ENCODE results near the gene HDAC4. TPM values are rescaled to one million over a fixed set of nuclear protein-coding genes. Genes with fewer than 3 reads are reported as not detected.

The HDAC4 gene
- total and polyA plus RNA-seq, 2 of the 8 experiments (the other 6 are each of a cell fraction or from before 2014, with no cell fraction given) = 15.4 to 31.5 TPM

DNA sequence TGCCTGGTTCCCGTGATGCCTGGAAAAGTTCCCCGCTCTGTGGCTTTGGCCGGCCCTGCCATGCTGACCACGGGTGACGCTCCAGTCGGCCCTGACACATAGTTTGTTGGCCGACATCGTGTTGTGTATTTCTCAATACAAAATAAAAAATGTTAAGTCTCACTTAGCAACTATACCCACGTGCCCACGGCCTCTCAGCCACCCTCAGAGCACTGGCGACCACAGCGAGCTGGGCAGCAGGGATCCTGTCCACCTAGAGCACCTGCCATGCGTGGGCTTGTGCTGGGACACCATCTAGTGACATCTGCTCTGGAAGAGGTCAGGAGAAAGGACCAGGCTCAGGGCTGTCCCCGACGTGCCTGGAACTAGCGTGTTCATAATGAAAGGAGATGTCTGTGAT, 261.7 kb downstream of the HDAC4 start:
- H2AK5ac ChIP-seq (ENCODE audit: low read depth, low read length) = no peak overlapping the region
- no peak overlapping the region for H2BK5ac ChIP-seq (ENCODE audit: low read depth, low read length)
- H3K56ac ChIP-seq (replicated peaks; ENCODE audit: insufficient read length, low read depth, low read length) = no peak overlapping the region
- H3K14ac ChIP-seq (ENCODE audit: insufficient read length) = no peak overlapping the region
- 96% methylated on average over 15 of the region's 16 CpGs; no CpG with 5 or more reads in 1 of the 2 experiments for WGBS, 2 experiments (ENCODE audit: extremely low coverage in 1 of 2, insufficient coverage in 1 of 2, insufficient read length in 1 of 2, insufficient replicate concordance in 2 of 2, low coverage in 1 of 2, low lambda C conversion rate in 2 of 2, missing lambda C conversion rate in 1 of 2)
- H3K79me1 ChIP-seq (ENCODE audit: low read depth, low read length) = no peaks in the 10 kb centered on the region
- FAIRE-seq (no peak), DNase-seq (ENCODE audit: low read depth in 1 of 2, low spot score in 2 of 2) (no peak)
- no peak overlapping the region for H3K4ac ChIP-seq (replicated peaks; ENCODE audit: insufficient read length, low read depth, low read length)
- H3K18ac ChIP-seq (ENCODE audit: extremely low read depth, low read length) = no peak overlapping the region
- H2BK20ac ChIP-seq (ENCODE audit: low read length) = no peak overlapping the region
- no peak overlapping the region for H4K91ac ChIP-seq (replicated peaks; ENCODE audit: insufficient read length, low read length)
- H3K4me1 ChIP-seq (replicated peaks in 1 of 4; ENCODE audit: control insufficient read depth in 3 of 4, insufficient read depth in 4 of 4, low read length in 3 of 4) = no peaks in the 10 kb centered on the region
- H2AFZ ChIP-seq (ENCODE audit: low read length) = no peak overlapping the region
- no peaks in the 10 kb centered on the region; a peak in 1 of 4 replicates for H3K9me3 ChIP-seq (ENCODE audit: insufficient read depth in 2 of 2, low read depth in 1 of 2, low read length in 1 of 2)
- no peak overlapping the region for H3K9ac ChIP-seq (replicated peaks in 1 of 4; ENCODE audit: extremely low read depth in 1 of 4, low read depth in 3 of 4, low read length in 3 of 4)
- H4K20me1 ChIP-seq (replicated peaks in 1 of 2; ENCODE audit: control insufficient read depth in 1 of 2, insufficient read depth in 2 of 2, low read length in 2 of 2) = peaks cover 3 to 6% of the 10 kb centered on the region in 2 experiments
- H3K23ac ChIP-seq (ENCODE audit: insufficient read length) = no peak overlapping the region
- CTCF ChIA-PET (ENCODE audit: partially characterized antibody) = interaction anchor here (0.6 to 2.6 kb wide), 14 partner anchors 10 to 1005 kb away, joined by 3 to 16 read pairs (median 3); no protein-coding TSS in a partner anchor
- no peak overlapping the region for H3K27ac ChIP-seq (ENCODE audit: low read depth, low read length)
- no peaks in the 10 kb centered on the region for H3K27me3 ChIP-seq (replicated peaks in 1 of 4; ENCODE audit: control insufficient read depth in 3 of 4, extremely low read depth in 1 of 4, insufficient read depth in 3 of 4, low read length in 3 of 4)
- H2BK15ac ChIP-seq (ENCODE audit: low read length) = no peak overlapping the region
- no peak overlapping the region for H4K8ac ChIP-seq (ENCODE audit: extremely low read depth, insufficient read depth, low read length)
- no peak overlapping the region for H2BK120ac ChIP-seq (replicated peaks; ENCODE audit: low read depth, low read length)
- POLR2A ChIA-PET (ENCODE audit: partially characterized antibody) = interaction anchor here (1.5 kb wide), 1 partner anchor 19 kb away, joined by 3 read pairs; no protein-coding TSS in a partner anchor
- H3K79me2 ChIP-seq (ENCODE audit: control insufficient read depth in 1 of 2, insufficient read depth in 2 of 2, low read length in 2 of 2) = no peaks in the 10 kb centered on the region
- no peak overlapping the region for H4K5ac ChIP-seq (ENCODE audit: insufficient read length, low read depth, low read length)
- TF ChIP-seq POLR2A (IDR thresholded peaks at IDR 0.05; ENCODE audit: control extremely low read depth in 1 of 2, low read depth in 2 of 2, low read length in 2 of 2) (no peak), POU5F1 (IDR thresholded peaks at IDR 0.05; ENCODE audit: low read depth, low read length) (no peak), TBP (IDR thresholded peaks at IDR 0.05; ENCODE audit: low read depth, low read length) (no peak), GTF2F1 (IDR thresholded peaks at IDR 0.05; ENCODE audit: borderline replicate concordance, low read depth, low read length) (no peak), CREB1 (IDR thresholded peaks at IDR 0.05) (no peak), CHD2 (IDR thresholded peaks at IDR 0.05; ENCODE audit: low read length) (no peak), GABPA (IDR thresholded peaks at IDR 0.05; ENCODE audit: borderline replicate concordance, insufficient read depth, low read length) (no peak), SAP30 (IDR thresholded peaks at IDR 0.05; ENCODE audit: insufficient read depth, insufficient replicate concordance, low read length) (no peak), JUND (IDR thresholded peaks at IDR 0.05; ENCODE audit: low read length) (no peak), CHD1 (IDR thresholded peaks at IDR 0.05; ENCODE audit: low read depth, low read length) (no peak), TCF12 (IDR thresholded peaks at IDR 0.05; ENCODE audit: low read depth, low read length) (no peak)
- TF ChIP-seq, protein P1, sequence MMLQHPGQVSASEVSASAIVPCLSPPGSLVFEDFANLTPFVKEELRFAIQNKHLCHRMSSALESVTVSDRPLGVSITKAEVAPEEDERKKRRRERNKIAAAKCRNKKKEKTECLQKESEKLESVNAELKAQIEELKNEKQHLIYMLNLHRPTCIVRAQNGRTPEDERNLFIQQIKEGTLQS (IDR thresholded peaks at IDR 0.05; ENCODE audit: insufficient read depth, low read depth, low read length) = no peak
- TF ChIP-seq, protein P2, sequence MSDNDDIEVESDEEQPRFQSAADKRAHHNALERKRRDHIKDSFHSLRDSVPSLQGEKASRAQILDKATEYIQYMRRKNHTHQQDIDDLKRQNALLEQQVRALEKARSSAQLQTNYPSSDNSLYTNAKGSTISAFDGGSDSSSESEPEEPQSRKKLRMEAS (IDR thresholded peaks at IDR 0.05) = no peak
- no peak overlapping the region for H2BK12ac ChIP-seq (ENCODE audit: low read depth, low read length)
- no peak overlapping the region for H3K4me3 ChIP-seq (ENCODE audit: extremely low read depth in 1 of 4, insufficient read depth in 2 of 4, low read depth in 3 of 4, low read length in 4 of 4)
- no peak overlapping the region for H3K4me2 ChIP-seq (ENCODE audit: insufficient read depth in 1 of 2, low read depth in 2 of 2, low read length in 2 of 2)
- no peaks in the 10 kb centered on the region for H3K23me2 ChIP-seq (ENCODE audit: low read depth, low read length)
- peaks cover under 1 to 11% (median 4%) of the 10 kb centered on the region in 4 experiments; a peak in 6 of 8 replicates for H3K36me3 ChIP-seq (ENCODE audit: control insufficient read depth in 2 of 4, insufficient read depth in 4 of 4, low read length in 3 of 4)

All from H1 (cell line).